Neural cell (in vitro differentiated cells): Measurements from ENCODE around the gene CASTOR1. TPM values are rescaled to one million over a fixed set of nuclear protein-coding genes. Genes with fewer than 3 reads are reported as not detected.

Experiments used
- H2AFZ ChIP-seq: fragments of 200-600, 300-800 bp; sonication (generic), shearing (Covaris generic); 2 replicates; pipeline ENCODE4 v1.6.0; 2014; ENCODE audit warnings: low read depth, mild to moderate bottlenecking, antibody characterized with exemption, low read length, moderate library complexity
- H3F3A ChIP-seq: fragments of 200-600 bp; shearing (Covaris generic); 2 replicates; pipeline ENCODE4 v1.6.1; 2016; ENCODE audit warnings: mild to moderate bottlenecking, moderate library complexity, mixed read lengths, antibody characterized with exemption, low read length; ENCODE audit not compliant: insufficient read depth, poor library complexity, severe bottlenecking
- H3K27ac ChIP-seq: fragments of 200-600, 300-800 bp; sonication (generic), shearing (Covaris generic); 2 replicates; pipeline ENCODE4 v1.5.1; 2014; ENCODE audit warnings: mild to moderate bottlenecking, low read length, moderate library complexity
- H3K27me3 ChIP-seq: fragments of 300-800, 200-600 bp; sonication (generic), shearing (Covaris generic); 2 replicates; pipeline ENCODE4 v1.6.0; 2014; ENCODE audit warnings: mild to moderate bottlenecking, low read depth, low read length, moderate library complexity; ENCODE audit not compliant: insufficient read depth
- H3K36me3 ChIP-seq: fragments of 300-800, 200-600 bp; sonication (generic), shearing (Covaris generic); 2 replicates; pipeline ENCODE4 v1.5.1; 2014; ENCODE audit warnings: mild to moderate bottlenecking, antibody characterized with exemption, low read length, moderate library complexity; ENCODE audit not compliant: insufficient read depth
- H3K4me2 ChIP-seq: fragments of 300-800, 200-600 bp; sonication (generic), shearing (Covaris generic); 2 replicates; pipeline ENCODE4 v1.6.0; 2014; ENCODE audit warnings: mild to moderate bottlenecking, low read length
- H3K4me3 ChIP-seq: fragments of 300-800, 200-600 bp; sonication (generic), shearing (Covaris generic); 2 replicates; pipeline ENCODE4 v1.5.1; 2014; ENCODE audit warnings: mild to moderate bottlenecking, low read length, moderate library complexity
- H3K79me2 ChIP-seq: fragments of 200-600 bp; shearing (Covaris generic); replicated peaks from 2 replicates; pipeline ENCODE4 v1.6.0; 2014; ENCODE audit warnings: mild to moderate bottlenecking, low read length, moderate library complexity; ENCODE audit not compliant: insufficient read depth
- H3K9ac ChIP-seq: fragments of 300-800, 200-600 bp; sonication (generic), shearing (Covaris generic); 2 replicates; pipeline ENCODE4 v1.6.1; 2016; ENCODE audit warnings: mild to moderate bottlenecking, low read length, mixed read lengths
- H3K9me2 ChIP-seq: fragments of 200-600 bp; shearing (Covaris generic); 2 replicates; pipeline ENCODE4 v1.6.1; 2016; ENCODE audit warnings: mild to moderate bottlenecking, low read length, mixed read lengths; ENCODE audit not compliant: insufficient read depth
- H3K9me3 ChIP-seq: fragments of 200-600, 300-800 bp; sonication (generic), shearing (Covaris generic); 2 replicates; pipeline ENCODE4 v1.6.1; 2016; ENCODE audit warnings: mild to moderate bottlenecking, mixed run types, low read length, moderate library complexity, mixed read lengths
- H4K20me1 ChIP-seq: fragments of 200-600 bp; shearing (Covaris generic); 2 replicates; pipeline ENCODE4 v1.6.1; 2016; ENCODE audit warnings: mild to moderate bottlenecking, mixed run types; ENCODE audit not compliant: insufficient read depth
- CTCF ChIP-seq: fragments of 450-650 bp; IDR thresholded peaks from 2 replicates; pipeline ENCODE4 v1.5.1; 2014; ENCODE audit warnings: antibody characterized with exemption, mild to moderate bottlenecking, moderate library complexity; ENCODE audit not compliant: poor library complexity, severe bottlenecking
- EP300 ChIP-seq: fragments of 450-650 bp; conservative IDR thresholded peaks from 2 replicates; pipeline ENCODE4 v1.6.1; 2014; ENCODE audit warnings: antibody characterized with exemption, mild to moderate bottlenecking, moderate library complexity; ENCODE audit not compliant: poor library complexity, severe bottlenecking
- EZH2 ChIP-seq: fragments of 200-600, 300-800 bp; shearing (Covaris generic), sonication (generic); IDR thresholded peaks from 2 replicates; pipeline ENCODE4 v1.6.1; 2014; ENCODE audit warnings: antibody characterized with exemption, low read length, borderline replicate concordance, mild to moderate bottlenecking; ENCODE audit not compliant: insufficient read depth, poor library complexity, severe bottlenecking
- MXI1 ChIP-seq: fragments of 450-650 bp; conservative IDR thresholded peaks from 2 replicates; pipeline ENCODE4 v1.6.1; 2014; ENCODE audit warnings: antibody characterized with exemption, mild to moderate bottlenecking; ENCODE audit not compliant: poor library complexity, severe bottlenecking
- POLR2AphosphoS5 ChIP-seq: IDR thresholded peaks from 2 replicates; pipeline ENCODE4 v1.6.1; 2012
- RAD21 ChIP-seq: fragments of 450-650 bp; conservative IDR thresholded peaks from 2 replicates; pipeline ENCODE4 v1.6.1; 2014; ENCODE audit warnings: antibody characterized with exemption, mild to moderate bottlenecking, moderate library complexity
- REST ChIP-seq: IDR thresholded peaks from 2 replicates; pipeline ENCODE4 v1.6.1; 2012; ENCODE audit warnings: borderline replicate concordance
- SMC3 ChIP-seq: fragments of 450-650 bp; conservative IDR thresholded peaks from 2 replicates; pipeline ENCODE4 v1.6.1; 2014; ENCODE audit warnings: antibody characterized with exemption, mild to moderate bottlenecking, moderate library complexity; ENCODE audit not compliant: poor library complexity
- TAF1 ChIP-seq: IDR thresholded peaks from 2 replicates; pipeline ENCODE4 v1.6.1; 2012; ENCODE audit warnings: low read depth
- polyA plus RNA-seq: library from polyadenylated mRNA; depleted of rRNA; stranded (reverse); fragments of >200 nt; gene quantifications from 2 replicates; pipeline ENCODE4 v1.2.3, GENCODE V29; 2014

The CASTOR1 gene
- polyA plus RNA-seq, 1 donor from 2014 or later: 2.2 TPM

- Histone ChIP-seq H3K9me3 (no peaks in the 10 kb centered on the region), H3K79me2 (no peaks in the 10 kb centered on the region), H4K20me1 (no peaks in the 10 kb centered on the region), H3F3A (no peaks in the 10 kb centered on the region), H3K27me3 (peaks cover 17% of the 10 kb centered on the region), H3K9me2 (no peaks in the 10 kb centered on the region), H3K36me3 (no peaks in the 10 kb centered on the region), H2AFZ (no peak overlapping the region), H3K27ac (no peak overlapping the region), H3K4me3 (no peak overlapping the region), H3K9ac (no peak overlapping the region), H3K4me2 (no peak overlapping the region)
- TF ChIP-seq SMC3 (no peak), REST (no peak), MXI1 (no peak)
Measured at GRCh38 chr22:30244641-30245040, 44.7 kb downstream of the CASTOR1 start.

GRCh38 chr22:30244066-30244465 lies 45.2 kb downstream of the CASTOR1 start:
- TF ChIP-seq EP300: no peak
- TF ChIP-seq MXI1: no peak
- TF ChIP-seq TAF1: no peak
- no peak for TF ChIP-seq POLR2AphosphoS5
- no peak for TF ChIP-seq CTCF
- TF ChIP-seq RAD21: no peak
- Histone ChIP-seq H3K27ac (no peak overlapping the region), H3K9me2 (no peaks in the 10 kb centered on the region), H3K36me3 (no peaks in the 10 kb centered on the region), H3K4me2 (no peak overlapping the region), H3K9ac (no peak overlapping the region), H2AFZ (no peak overlapping the region), H4K20me1 (no peaks in the 10 kb centered on the region), H3F3A (no peaks in the 10 kb centered on the region), H3K27me3 (peaks cover 17% of the 10 kb centered on the region), H3K4me3 (no peak overlapping the region), H3K79me2 (no peaks in the 10 kb centered on the region), H3K9me3 (no peaks in the 10 kb centered on the region)

GRCh38 chr22:30243661-30244060 lies 45.6 kb downstream of the CASTOR1 start:
- H3K36me3 ChIP-seq: no peaks in the 10 kb centered on the region
- no peak overlapping the region for H3K4me2 ChIP-seq
- no peaks in the 10 kb centered on the region for H3F3A ChIP-seq
- H3K9ac ChIP-seq: no peak overlapping the region
- peaks cover 17% of the 10 kb centered on the region for H3K27me3 ChIP-seq
- no peak overlapping the region for H2AFZ ChIP-seq
- TF ChIP-seq SMC3: no peak
- no peak for TF ChIP-seq POLR2AphosphoS5
- TF ChIP-seq MXI1: no peak
- no peak for TF ChIP-seq TAF1
- TF ChIP-seq EP300: no peak
- no peak for TF ChIP-seq CTCF
- no peak for TF ChIP-seq EZH2
- no peak for TF ChIP-seq REST
- no peak for TF ChIP-seq RAD21
- H3K27ac ChIP-seq: no peak overlapping the region
- no peak overlapping the region for H3K4me3 ChIP-seq
- no peaks in the 10 kb centered on the region for H3K79me2 ChIP-seq
- no peaks in the 10 kb centered on the region for H3K9me3 ChIP-seq
- no peaks in the 10 kb centered on the region for H4K20me1 ChIP-seq
- H3K9me2 ChIP-seq: no peaks in the 10 kb centered on the region
